ENCODE measurements around the gene SRPX.

Gene SRPX

GRCh38 chrX:38138157-38138891 lies 82.3 kb downstream of the SRPX start:
- ChIA-PET POLR2A (no interaction called here), CTCF (interaction anchor here (1.4 kb wide), 1 partner anchor 29 kb away, joined by 4 read pairs; no protein-coding TSS in a partner anchor)
- no peak for TF ChIP-seq L3MBTL2 (conservative IDR thresholded peaks at IDR 0.05)
- TF ChIP-seq NFRKB (IDR thresholded peaks at IDR 0.05), result no peak
- no peak for TF ChIP-seq ELF4 (IDR thresholded peaks at IDR 0.05)
- TF ChIP-seq HDGF (IDR thresholded peaks at IDR 0.05; ENCODE audit: borderline replicate concordance), result no peak
- no peak for TF ChIP-seq SP1 (IDR thresholded peaks at IDR 0.05)
- no peak for TF ChIP-seq CTBP1 (IDR thresholded peaks at IDR 0.05; ENCODE audit: borderline replicate concordance)
- no peak for TF ChIP-seq FOXA1 (IDR thresholded peaks at IDR 0.05)
- no peak for TF ChIP-seq PKNOX1 (IDR thresholded peaks at IDR 0.05)
- no peak for TF ChIP-seq TARDBP (IDR thresholded peaks at IDR 0.05)
- TF ChIP-seq FOXM1 (IDR thresholded peaks at IDR 0.05; ENCODE audit: borderline replicate concordance), result no peak
- TF ChIP-seq FOXK2 (IDR thresholded peaks at IDR 0.05), result no peak
- TF ChIP-seq SUZ12 (IDR thresholded peaks at IDR 0.05), result no peak
- no peak for TF ChIP-seq LEF1 (IDR thresholded peaks at IDR 0.05; ENCODE audit: borderline replicate concordance)
- no peak for TF ChIP-seq ARNT (IDR thresholded peaks at IDR 0.05)
- no peak for TF ChIP-seq ZNF384 (IDR thresholded peaks at IDR 0.05)
- no peak for TF ChIP-seq BHLHE40 (IDR thresholded peaks at IDR 0.05; ENCODE audit: borderline replicate concordance)
- no peak for DNase-seq (ENCODE audit: extremely low spot score)

- TF ChIP-seq CTBP1 (IDR thresholded peaks at IDR 0.05; ENCODE audit: borderline replicate concordance) (no peak), TARDBP (IDR thresholded peaks at IDR 0.05) (no peak), LEF1 (IDR thresholded peaks at IDR 0.05; ENCODE audit: borderline replicate concordance) (no peak), SUZ12 (IDR thresholded peaks at IDR 0.05) (no peak), BHLHE40 (IDR thresholded peaks at IDR 0.05; ENCODE audit: borderline replicate concordance) (no peak), NFRKB (IDR thresholded peaks at IDR 0.05) (no peak)
- CTCF ChIA-PET, result no interaction called here
- DNase-seq (ENCODE audit: extremely low spot score), result no peak
- POLR2A ChIA-PET, result no interaction called here
Measured at GRCh38 chrX:38129366-38129765, 91.3 kb downstream of the SRPX start.

GRCh38 chrX:38127961-38128360 lies 92.7 kb downstream of the SRPX start:
- no peak for DNase-seq (ENCODE audit: extremely low spot score)
- ChIA-PET POLR2A (no interaction called here), CTCF (no interaction called here)
- TF ChIP-seq BHLHE40 (IDR thresholded peaks at IDR 0.05; ENCODE audit: borderline replicate concordance) (no peak), ELF4 (IDR thresholded peaks at IDR 0.05) (no peak), CTBP1 (IDR thresholded peaks at IDR 0.05; ENCODE audit: borderline replicate concordance) (no peak), LEF1 (IDR thresholded peaks at IDR 0.05; ENCODE audit: borderline replicate concordance) (no peak)

GRCh38 chrX:38126179-38126578 lies 94.5 kb downstream of the SRPX start:
- no peak for TF ChIP-seq BHLHE40 (IDR thresholded peaks at IDR 0.05; ENCODE audit: borderline replicate concordance)
- TF ChIP-seq HDGF (IDR thresholded peaks at IDR 0.05; ENCODE audit: borderline replicate concordance), result no peak
- TF ChIP-seq ARNT (IDR thresholded peaks at IDR 0.05), result no peak
- TF ChIP-seq LEF1 (IDR thresholded peaks at IDR 0.05; ENCODE audit: borderline replicate concordance), result no peak
- ChIA-PET POLR2A (no interaction called here), CTCF (no interaction called here)
- DNase-seq (ENCODE audit: extremely low spot score), result no peak

- DNase-seq (ENCODE audit: extremely low spot score), result no peak
- TF ChIP-seq SUZ12 (IDR thresholded peaks at IDR 0.05) (no peak), ZNF384 (IDR thresholded peaks at IDR 0.05) (no peak), CTBP1 (IDR thresholded peaks at IDR 0.05; ENCODE audit: borderline replicate concordance) (no peak), LEF1 (IDR thresholded peaks at IDR 0.05; ENCODE audit: borderline replicate concordance) (no peak), ARNT (IDR thresholded peaks at IDR 0.05) (no peak), ELF4 (IDR thresholded peaks at IDR 0.05) (no peak), FOXA1 (IDR thresholded peaks at IDR 0.05) (no peak), BHLHE40 (IDR thresholded peaks at IDR 0.05; ENCODE audit: borderline replicate concordance) (no peak), SP1 (IDR thresholded peaks at IDR 0.05) (no peak), PKNOX1 (IDR thresholded peaks at IDR 0.05) (no peak), FOXM1 (IDR thresholded peaks at IDR 0.05; ENCODE audit: borderline replicate concordance) (no peak), FOXK2 (IDR thresholded peaks at IDR 0.05) (no peak), L3MBTL2 (conservative IDR thresholded peaks at IDR 0.05) (no peak), HDGF (IDR thresholded peaks at IDR 0.05; ENCODE audit: borderline replicate concordance) (no peak), NFRKB (IDR thresholded peaks at IDR 0.05) (no peak), TARDBP (IDR thresholded peaks at IDR 0.05) (no peak)
- CTCF ChIA-PET, result no interaction called here
- POLR2A ChIA-PET, result no interaction called here
Measured at GRCh38 chrX:38124000-38124399, 96.7 kb downstream of the SRPX start.

GRCh38 chrX:38117485-38117884 lies 103.2 kb downstream of the SRPX start:
- ChIA-PET POLR2A (no interaction called here), CTCF (no interaction called here)
- no peak for DNase-seq (ENCODE audit: extremely low spot score)
- no peak for TF ChIP-seq PKNOX1 (IDR thresholded peaks at IDR 0.05)
- TF ChIP-seq FOXM1 (IDR thresholded peaks at IDR 0.05; ENCODE audit: borderline replicate concordance), result no peak
- TF ChIP-seq BHLHE40 (IDR thresholded peaks at IDR 0.05; ENCODE audit: borderline replicate concordance), result no peak
- TF ChIP-seq ARNT (IDR thresholded peaks at IDR 0.05), result no peak
- no peak for TF ChIP-seq LEF1 (IDR thresholded peaks at IDR 0.05; ENCODE audit: borderline replicate concordance)
- TF ChIP-seq FOXA1 (IDR thresholded peaks at IDR 0.05), result no peak
- TF ChIP-seq SUZ12 (IDR thresholded peaks at IDR 0.05), result no peak
- TF ChIP-seq TARDBP (IDR thresholded peaks at IDR 0.05), result no peak
- no peak for TF ChIP-seq L3MBTL2 (conservative IDR thresholded peaks at IDR 0.05)
- TF ChIP-seq ELF4 (IDR thresholded peaks at IDR 0.05), result no peak
- TF ChIP-seq CTBP1 (IDR thresholded peaks at IDR 0.05; ENCODE audit: borderline replicate concordance), result no peak
- no peak for TF ChIP-seq FOXK2 (IDR thresholded peaks at IDR 0.05)
- no peak for TF ChIP-seq SP1 (IDR thresholded peaks at IDR 0.05)

All from HEK293T (cell line).